GM23248 (cell line): ENCODE data around the gene SLC9A6. TPM values are rescaled to one million over a fixed set of nuclear protein-coding genes. Genes with fewer than 3 reads are reported as not detected.
"Not testable (repeated sequence)": the region's sequence is repeated elsewhere in the genome, so short reads cannot be mapped to it uniquely, and the experiment has no call there.

Experiments
- DNase-seq: peaks from one replicate; pipeline ENCODE4 v3.0.0-alpha.2; 2015
- H2AFZ ChIP-seq: fragments of 200-600 bp; sonication (generic); 2 replicates; pipeline ENCODE4 v1.6.1; 2016; ENCODE audit warnings: antibody characterized with exemption
- H3F3A ChIP-seq: fragments of 200-600 bp; sonication (generic); 2 replicates; pipeline ENCODE4 v1.6.1; 2016; ENCODE audit warnings: mild to moderate bottlenecking, antibody characterized with exemption, mixed run types; ENCODE audit not compliant: insufficient read depth
- H3K27ac ChIP-seq: fragments of 200-600 bp; sonication (generic); 2 replicates; pipeline ENCODE4 v1.5.1; 2016; ENCODE audit warnings: mild to moderate bottlenecking
- H3K27me3 ChIP-seq: fragments of 200-600 bp; sonication (generic); replicated peaks from 2 replicates; pipeline ENCODE4 v1.6.1; 2016; ENCODE audit warnings: mild to moderate bottlenecking; ENCODE audit not compliant: insufficient read depth
- H3K36me3 ChIP-seq: fragments of 200-600 bp; sonication (generic); 2 replicates; pipeline ENCODE4 v1.6.1; 2016; ENCODE audit warnings: low read depth, mild to moderate bottlenecking
- H3K4me1 ChIP-seq: fragments of 200-600 bp; sonication (generic); 2 replicates; pipeline ENCODE4 v1.6.1; 2016; ENCODE audit warnings: mild to moderate bottlenecking; ENCODE audit not compliant: insufficient read depth
- H3K4me2 ChIP-seq: fragments of 200-600 bp; sonication (generic); one replicate; pipeline ENCODE4 v1.6.1; 2016; ENCODE audit warnings: mild to moderate bottlenecking; ENCODE audit not compliant: unreplicated experiment
- H3K4me3 ChIP-seq: fragments of 200-600 bp; sonication (generic); 2 replicates; pipeline ENCODE4 v1.5.1; 2016; ENCODE audit warnings: mild to moderate bottlenecking
- H3K79me2 ChIP-seq: fragments of 200-600 bp; sonication (generic); 2 replicates; pipeline ENCODE4 v1.6.1; 2016; ENCODE audit warnings: mild to moderate bottlenecking; ENCODE audit not compliant: insufficient read depth
- H3K9ac ChIP-seq: fragments of 200-600 bp; sonication (generic); 2 replicates; pipeline ENCODE4 v1.6.1; 2016; ENCODE audit warnings: mild to moderate bottlenecking
- H3K9me2 ChIP-seq: fragments of 200-600 bp; sonication (generic); 2 replicates; pipeline ENCODE4 v1.6.1; 2016; ENCODE audit warnings: mixed run types, mild to moderate bottlenecking, moderate library complexity; ENCODE audit not compliant: insufficient read depth
- H3K9me3 ChIP-seq: fragments of 200-600 bp; sonication (generic); one replicate; pipeline ENCODE4 v1.6.1; 2017; ENCODE audit warnings: low read depth
- H4K20me1 ChIP-seq: fragments of 200-600 bp; sonication (generic); 2 replicates; pipeline ENCODE4 v1.6.0; 2016; ENCODE audit not compliant: insufficient read depth
- EZH2 ChIP-seq: fragments of 200-600 bp; sonication (generic); IDR thresholded peaks from 2 replicates; pipeline ENCODE4 v1.6.1; 2018; ENCODE audit warnings: antibody characterized with exemption, mild to moderate bottlenecking; ENCODE audit not compliant: insufficient read depth, poor library complexity, severe bottlenecking
- EZH2phosphoT487 ChIP-seq: fragments of 200-600 bp; sonication (generic); IDR thresholded peaks from 2 replicates; pipeline ENCODE4 v1.6.1; 2018; ENCODE audit warnings: antibody characterized with exemption, moderate library complexity, mild to moderate bottlenecking, low read depth; ENCODE audit not compliant: insufficient read depth
- WGBS, 2 experiments: methylation state at CpG; one replicate each; pipeline ENCODE4 v1.1.6; 2015 to 2017; ENCODE audit warnings: low lambda C conversion rate in 2 of 2, low coverage in 1 of 2; ENCODE audit errors: missing lambda C conversion rate in 2 of 2; 5-methylcytosine and 5-hydroxymethylcytosine counted together
- in situ Hi-C: fragments of 300-500 bp; cut with MboI; formaldehyde crosslinking; loops from 2 replicates; pipeline ENCODE4 v1.15.0; 2020
- polyA plus RNA-seq: library from polyadenylated mRNA; unstranded; fragments of >200 nt; fragmentation: Nextera tagmentation; extraction: Ambion mirVana; gene quantifications from 2 replicates; pipeline ENCODE4 v1.2.1, GENCODE V29; 2016
- total RNA-seq: library from RNA; depleted of rRNA; stranded (reverse); fragments of >200 nt; shearing (Covaris generic); gene quantifications from 2 replicates; pipeline ENCODE4 v1.2.3, GENCODE V29; 2014

SLC9A6 gene
- total and polyA plus RNA-seq, 2 experiments from 2014 or later: 11.4 to 27.0 TPM

DNA sequence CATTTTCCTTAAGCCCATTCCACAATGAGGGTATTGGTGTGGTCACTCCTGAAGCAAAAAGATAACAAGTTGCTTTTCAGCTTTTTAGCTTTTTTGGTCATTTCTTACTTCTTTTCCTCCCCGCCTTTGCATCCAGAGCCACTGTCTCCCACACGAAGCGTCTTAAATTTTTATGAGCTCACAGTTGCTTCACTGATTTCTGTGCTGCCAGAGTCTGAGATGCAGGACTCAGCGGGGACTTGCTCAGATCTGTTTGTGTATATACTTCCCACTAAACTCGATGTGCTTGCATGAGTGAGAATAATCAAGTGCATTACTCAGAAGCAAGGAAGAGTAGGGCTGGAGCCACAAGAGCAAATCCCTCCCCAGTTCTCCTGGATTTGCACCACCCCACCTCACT, 81.9 kb downstream of the SLC9A6 start:
- 59 to 61% methylated on average over 5 of the region's 5 CpGs for WGBS, 2 experiments
- no peaks in the 10 kb centered on the region for H3K79me2 ChIP-seq
- no peak overlapping the region for H3K27ac ChIP-seq
- no peaks in the 10 kb centered on the region for H3K9me3 ChIP-seq
- H2AFZ ChIP-seq: no peak overlapping the region
- in situ Hi-C loops: no loop called here
- H3K4me3 ChIP-seq: no peak overlapping the region
- H3K27me3 ChIP-seq: no peaks in the 10 kb centered on the region
- H4K20me1 ChIP-seq: no peaks in the 10 kb centered on the region
- H3K36me3 ChIP-seq: no peaks in the 10 kb centered on the region
- H3K9ac ChIP-seq: no peak overlapping the region
- TF ChIP-seq EZH2 (no peak), EZH2phosphoT487 (no peak)
- H3K9me2 ChIP-seq: no peaks in the 10 kb centered on the region
- H3F3A ChIP-seq: peaks cover 7% of the 10 kb centered on the region; the same call in 1 of the 2 replicates
- H3K4me2 ChIP-seq: no peak overlapping the region
- no peak for DNase-seq
- peaks cover 18% of the 10 kb centered on the region for H3K4me1 ChIP-seq

DNA sequence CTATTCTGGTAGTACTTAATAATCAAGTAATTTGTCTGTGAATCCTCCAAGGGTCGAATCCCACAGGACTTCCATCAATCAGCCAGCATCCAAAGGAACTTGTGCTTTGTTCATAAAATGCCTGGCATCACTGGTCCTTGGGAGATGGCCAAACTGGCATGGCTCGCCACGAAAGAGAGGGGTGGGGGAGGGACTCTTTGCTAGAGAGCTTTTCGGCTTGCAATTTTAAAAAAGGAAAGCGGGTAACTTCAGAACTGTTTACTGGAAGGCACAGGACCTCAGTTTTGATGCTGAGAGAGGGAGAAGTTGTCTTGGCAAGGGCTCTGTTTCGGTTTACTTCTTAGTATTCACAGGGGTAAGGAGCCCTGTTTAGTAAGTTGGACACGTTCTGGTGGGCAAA, 82.7 kb downstream of the SLC9A6 start:
- no peak overlapping the region for H3K4me2 ChIP-seq
- H3K9ac ChIP-seq: no peak overlapping the region
- no peak overlapping the region for H3K27ac ChIP-seq
- no peak overlapping the region for H3K4me3 ChIP-seq
- no peaks in the 10 kb centered on the region for H3K79me2 ChIP-seq
- no peak overlapping the region for H2AFZ ChIP-seq
- no peaks in the 10 kb centered on the region for H3K36me3 ChIP-seq
- H3K9me3 ChIP-seq: no peaks in the 10 kb centered on the region
- in situ Hi-C loops: no loop called here
- no peaks in the 10 kb centered on the region for H3K9me2 ChIP-seq
- no peak for DNase-seq
- no peaks in the 10 kb centered on the region for H4K20me1 ChIP-seq
- H3K27me3 ChIP-seq: no peaks in the 10 kb centered on the region
- H3F3A ChIP-seq: peaks cover 7% of the 10 kb centered on the region; the same call in 1 of the 2 replicates
- H3K4me1 ChIP-seq: peaks cover 18% of the 10 kb centered on the region
- no peak for TF ChIP-seq EZH2
- TF ChIP-seq EZH2phosphoT487: no peak
- WGBS, 2 experiments: 36 to 44% methylated on average over 6 to 7 of the region's 7 CpGs

DNA sequence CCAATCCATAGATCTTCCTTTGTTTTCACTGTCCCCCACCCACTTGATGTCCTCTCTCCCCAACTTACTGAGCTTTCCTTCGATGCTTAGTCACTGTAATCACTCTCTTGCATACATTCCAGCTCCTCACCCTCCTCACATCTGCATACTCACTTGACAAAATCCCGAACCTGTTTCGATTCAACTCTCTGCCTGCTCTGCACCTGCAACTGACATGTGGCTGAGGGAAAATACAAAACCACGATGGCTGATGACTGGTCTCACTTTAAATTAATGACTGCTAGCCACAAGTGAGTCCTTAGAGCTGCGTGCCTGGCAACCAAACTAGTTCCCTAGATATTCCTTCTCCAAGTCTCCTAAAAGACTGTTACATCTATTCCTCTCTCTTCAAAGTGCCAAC, 91.7 kb downstream of the SLC9A6 start:
- H3K9me2 ChIP-seq: no peaks in the 10 kb centered on the region
- no peak overlapping the region for H3K4me3 ChIP-seq
- no peak overlapping the region for H3K9ac ChIP-seq
- no peak for DNase-seq
- 18 to 29% methylated on average over 4 to 5 of the region's 5 CpGs for WGBS, 2 experiments
- in situ Hi-C loops: no loop called here
- no peak overlapping the region for H3K4me2 ChIP-seq
- H3K36me3 ChIP-seq: no peaks in the 10 kb centered on the region
- H2AFZ ChIP-seq: no peak overlapping the region
- no peak overlapping the region for H3K27ac ChIP-seq
- no peaks in the 10 kb centered on the region for H3F3A ChIP-seq
- 0 out of 2 replicates have a peak, but pooled peaks cover 4% of the 10 kb centered on the region for H3K27me3 ChIP-seq
- TF ChIP-seq EZH2 (no peak), EZH2phosphoT487 (no peak)
- H3K79me2 ChIP-seq: no peaks in the 10 kb centered on the region
- no peaks in the 10 kb centered on the region for H3K9me3 ChIP-seq
- no peaks in the 10 kb centered on the region for H4K20me1 ChIP-seq
- no peaks in the 10 kb centered on the region for H3K4me1 ChIP-seq

DNA sequence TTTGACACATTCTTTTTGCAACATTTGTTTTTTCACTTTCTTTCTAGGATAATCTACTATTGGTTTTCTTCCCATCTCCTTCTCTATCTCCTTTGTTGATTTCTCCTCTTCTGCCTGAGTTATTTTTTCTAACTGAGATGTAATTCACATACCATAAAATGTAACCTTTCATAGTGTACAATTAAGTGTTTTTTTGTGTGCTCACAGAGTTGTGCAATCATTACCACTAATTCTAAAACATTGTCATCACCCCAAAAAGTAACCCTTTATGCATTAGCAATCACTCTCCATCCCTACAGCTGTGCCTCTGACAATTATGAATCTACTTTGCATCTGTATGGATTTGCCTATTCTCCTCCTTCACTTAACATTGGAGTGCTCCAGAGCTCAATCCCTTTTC, 95.5 kb downstream of the SLC9A6 start:
- in situ Hi-C loops: no loop called here
- H4K20me1 ChIP-seq: no peaks in the 10 kb centered on the region

DNA sequence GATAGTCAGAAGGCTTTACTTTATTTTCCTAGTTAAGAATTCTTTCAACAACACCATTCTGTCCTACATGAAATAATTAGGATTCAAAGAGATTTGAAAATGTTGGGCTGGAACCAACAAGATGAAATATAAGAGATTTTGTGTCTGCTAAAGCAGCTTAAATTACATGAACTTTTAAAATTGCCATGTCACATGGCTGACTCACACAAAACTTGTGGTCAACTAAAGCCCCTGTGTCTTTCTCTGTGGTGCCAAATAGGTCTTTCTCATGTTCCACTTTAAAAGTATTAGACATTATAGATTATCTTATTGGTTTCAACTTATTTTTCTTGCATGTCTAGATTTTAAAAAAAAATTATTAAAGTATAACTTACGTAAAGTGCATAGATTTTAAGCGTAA, 101.3 kb downstream of the SLC9A6 start:
- Histone ChIP-seq H3K9me3 (no peaks in the 10 kb centered on the region), H3K79me2 (no peaks in the 10 kb centered on the region), H3K27ac (no peak overlapping the region), H3K4me1 (no peaks in the 10 kb centered on the region), H3K9ac (no peak overlapping the region), H3K36me3 (no peaks in the 10 kb centered on the region), H2AFZ (no peak overlapping the region), H3K9me2 (no peaks in the 10 kb centered on the region), H3K4me2 (no peak overlapping the region), H4K20me1 (no peaks in the 10 kb centered on the region), H3K27me3 (no peaks in the 10 kb centered on the region), H3F3A (no peaks in the 10 kb centered on the region), H3K4me3 (no peak overlapping the region)
- in situ Hi-C loops: no loop called here
- TF ChIP-seq EZH2phosphoT487 (no peak), EZH2 (no peak)
- DNase-seq: peak; percentile 15
- 76 to 81% methylated on average over 2 of the region's 2 CpGs for WGBS, 2 experiments

More for the DNA sequence above, 95.5 kb downstream of the SLC9A6 start:
- 0 out of 2 replicates have a peak, but pooled peaks cover 4% of the 10 kb centered on the region for H3K27me3 ChIP-seq
- no peaks in the 10 kb centered on the region for H3K9me2 ChIP-seq
- no peak overlapping the region for H3K4me3 ChIP-seq
- H3K79me2 ChIP-seq: no peaks in the 10 kb centered on the region
- H3K9me3 ChIP-seq: no peaks in the 10 kb centered on the region
- H3K4me2 ChIP-seq: no peak overlapping the region
- H3K36me3 ChIP-seq: no peaks in the 10 kb centered on the region
- H2AFZ ChIP-seq: no peak overlapping the region
- H3K4me1 ChIP-seq: no peaks in the 10 kb centered on the region
- TF ChIP-seq EZH2phosphoT487 (no peak), EZH2 (no peak)
- H3F3A ChIP-seq: no peaks in the 10 kb centered on the region
- no peak overlapping the region for H3K27ac ChIP-seq
- no peak overlapping the region for H3K9ac ChIP-seq
- no peak for DNase-seq

DNA sequence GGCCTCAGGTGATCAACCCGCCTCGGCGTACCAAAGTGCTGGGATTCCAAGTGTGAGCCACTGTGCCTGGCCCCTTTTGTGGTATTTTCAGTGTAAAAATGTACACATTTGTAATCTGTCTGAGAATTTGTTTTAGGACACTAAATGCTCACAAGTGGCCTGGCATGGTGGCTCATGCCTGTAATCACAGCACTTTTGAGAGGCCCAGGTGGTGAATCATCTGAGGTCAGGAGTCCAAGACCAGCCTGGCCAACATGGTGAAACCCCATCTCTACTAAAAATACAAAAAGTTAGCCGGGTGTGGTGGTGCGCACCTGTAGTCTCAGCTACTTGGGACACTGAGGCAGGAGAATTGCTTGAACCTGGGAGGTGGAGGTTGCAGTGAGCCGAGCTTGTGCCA, 106.7 kb downstream of the SLC9A6 start:
- H3K9ac ChIP-seq, H3K4me3 ChIP-seq, H3K79me2 ChIP-seq, H3K27ac ChIP-seq, H3K4me1 ChIP-seq, H2AFZ ChIP-seq, H3K9me3 ChIP-seq, H3K36me3 ChIP-seq, in situ Hi-C loops, H3K9me2 ChIP-seq, H3K27me3 ChIP-seq, DNase-seq, H3K4me2 ChIP-seq, H4K20me1 ChIP-seq, H3F3A ChIP-seq: not testable (repeated sequence)
- 81 to 93% methylated on average over 4 to 6 of the region's 6 CpGs for WGBS, 2 experiments
